ENCODE measurements around the gene FAM3B.

Gene FAM3B

GRCh38 chr21:41396558-41397075, 80.0 kb downstream of the FAM3B start:
- Histone ChIP-seq H3K27ac (replicated peaks) (peak overlapping the region; percentile 71), H3K4me3 (replicated peaks; ENCODE audit: insufficient read depth, low read length) (no peak overlapping the region; the same call in 1 of the 2 replicates), H3K27me3 (ENCODE audit: insufficient read depth, poor library complexity, severe bottlenecking) (no peaks in the 10 kb centered on the region)
- peak; percentile 84 to 92 for DNase-seq (ENCODE audit: low read depth in 1 of 2, low spot score in 1 of 2)
- TF ChIP-seq SPI1 (IDR thresholded peaks at IDR 0.05; ENCODE audit: borderline replicate concordance, low read depth) (peak; percentile 88), POLR2AphosphoS5 (IDR thresholded peaks at IDR 0.05; ENCODE audit: low read depth) (peak; percentile 63), GABPA (IDR thresholded peaks at IDR 0.05; ENCODE audit: low read depth) (no peak)

- H3K4me3 ChIP-seq (replicated peaks; ENCODE audit: insufficient read depth, low read length) = no peak overlapping the region
- peak; percentile 39 to 42 for DNase-seq (ENCODE audit: low read depth in 1 of 2, low spot score in 1 of 2)
- TF ChIP-seq REST (IDR thresholded peaks at IDR 0.05; ENCODE audit: insufficient replicate concordance, low read depth) = no peak
- TF ChIP-seq POLR2AphosphoS5 (IDR thresholded peaks at IDR 0.05; ENCODE audit: low read depth) = no peak
- TF ChIP-seq GABPA (IDR thresholded peaks at IDR 0.05; ENCODE audit: low read depth) = no peak
- TF ChIP-seq CTCF (IDR thresholded peaks at IDR 0.05; ENCODE audit: insufficient read depth, low read length) = no peak
- no peak for TF ChIP-seq SPI1 (IDR thresholded peaks at IDR 0.05; ENCODE audit: borderline replicate concordance, low read depth)
- H3K27me3 ChIP-seq (ENCODE audit: insufficient read depth, poor library complexity, severe bottlenecking) = no peaks in the 10 kb centered on the region
- peak overlapping the region; percentile 71 for H3K27ac ChIP-seq (replicated peaks)
These were observed 80.9 kb downstream of the FAM3B start for GRCh38 chr21:41397471-41397891.

GRCh38 chr21:41398251-41398650, 81.7 kb downstream of the FAM3B start:
- DNase-seq (ENCODE audit: low read depth in 1 of 2, low spot score in 1 of 2) = no peak
- H3K27me3 ChIP-seq (ENCODE audit: insufficient read depth, poor library complexity, severe bottlenecking) = no peaks in the 10 kb centered on the region
- H3K4me3 ChIP-seq (replicated peaks; ENCODE audit: insufficient read depth, low read length) = no peak overlapping the region
- no peak for TF ChIP-seq POLR2AphosphoS5 (IDR thresholded peaks at IDR 0.05; ENCODE audit: low read depth)
- no peak for TF ChIP-seq GABPA (IDR thresholded peaks at IDR 0.05; ENCODE audit: low read depth)
- TF ChIP-seq SPI1 (IDR thresholded peaks at IDR 0.05; ENCODE audit: borderline replicate concordance, low read depth) = no peak
- no peak for TF ChIP-seq CTCF (IDR thresholded peaks at IDR 0.05; ENCODE audit: insufficient read depth, low read length)
- TF ChIP-seq REST (IDR thresholded peaks at IDR 0.05; ENCODE audit: insufficient replicate concordance, low read depth) = no peak
- peak overlapping the region; percentile 71 for H3K27ac ChIP-seq (replicated peaks)

- TF ChIP-seq SPI1 (IDR thresholded peaks at IDR 0.05; ENCODE audit: borderline replicate concordance, low read depth) = no peak
- TF ChIP-seq GABPA (IDR thresholded peaks at IDR 0.05; ENCODE audit: low read depth) = no peak
- no peak for TF ChIP-seq POLR2AphosphoS5 (IDR thresholded peaks at IDR 0.05; ENCODE audit: low read depth)
- TF ChIP-seq CTCF (IDR thresholded peaks at IDR 0.05; ENCODE audit: insufficient read depth, low read length) = no peak
- TF ChIP-seq REST (IDR thresholded peaks at IDR 0.05; ENCODE audit: insufficient replicate concordance, low read depth) = no peak
- no peak for DNase-seq (ENCODE audit: low read depth in 1 of 2, low spot score in 1 of 2)
- no peak overlapping the region for H3K4me3 ChIP-seq (replicated peaks; ENCODE audit: insufficient read depth, low read length)
- no peaks in the 10 kb centered on the region for H3K27me3 ChIP-seq (ENCODE audit: insufficient read depth, poor library complexity, severe bottlenecking)
- H3K27ac ChIP-seq (replicated peaks) = no peak overlapping the region
These were observed 82.2 kb downstream of the FAM3B start for GRCh38 chr21:41398831-41399230.
